Activated T-cell treated with anti-CD3 and anti-CD28 coated beads, Interleukin-2, amount 50 U/mL, for 4 hours (primary cell): ENCODE results near the gene LCE1C. TPM values are rescaled to one million over a fixed set of nuclear protein-coding genes. Genes with fewer than 3 reads are reported as not detected.

Experiments
- ATAC-seq, 2 donors: fragments of 200-7000 bp; cut with Tn5 transposase; one replicate each; pipeline ENCODE4 v1.10.0; 2021
- DNase-seq: peaks from one replicate; pipeline ENCODE4 v3.0.0-alpha.2; 2020
- H3K27me3 Mint-ChIP-seq: one replicate; pipeline ENCODE4 v1.8.0; 2021; ENCODE audit warnings: low read depth, mixed read lengths
- H3K36me3 Mint-ChIP-seq: one replicate; pipeline ENCODE4 v1.8.0; 2022; ENCODE audit warnings: mixed read lengths; ENCODE audit not compliant: insufficient read depth
- H3K4me1 Mint-ChIP-seq: one replicate; pipeline ENCODE4 v1.8.0; 2021; ENCODE audit warnings: low read depth, mixed read lengths
- H3K4me3 Mint-ChIP-seq: one replicate; pipeline ENCODE4 v1.8.0; 2021; ENCODE audit warnings: mild to moderate bottlenecking, moderate library complexity, mixed read lengths
- H3K9me3 Mint-ChIP-seq: one replicate; pipeline ENCODE4 v1.8.0; 2021; ENCODE audit warnings: mixed read lengths
- total RNA-seq, 3 donors: library from RNA; stranded (reverse); gene quantifications; one replicate each; pipeline ENCODE4 v1.2.1, GENCODE V29; 2021

The LCE1C gene
- total RNA-seq, 3 donors from 2014 or later = not detected

- DNase-seq (no peak), ATAC-seq (no peak)
- no peaks in the 10 kb centered on the region for H3K9me3 Mint-ChIP-seq
- H3K36me3 Mint-ChIP-seq = no peaks in the 10 kb centered on the region
- H3K4me3 Mint-ChIP-seq = no peak overlapping the region
- H3K27me3 Mint-ChIP-seq = peaks cover 35% of the 10 kb centered on the region
- no peaks in the 10 kb centered on the region for H3K4me1 Mint-ChIP-seq
Measured at GRCh38 chr1:152777510-152778137, 28.8 kb downstream of the LCE1C start.

- Mint-ChIP-seq H3K36me3 (no peaks in the 10 kb centered on the region), H3K9me3 (no peaks in the 10 kb centered on the region), H3K27me3 (peaks cover 31% of the 10 kb centered on the region), H3K4me3 (no peak overlapping the region), H3K4me1 (no peaks in the 10 kb centered on the region)
- DNase-seq = no peak
- no peak for ATAC-seq
Measured at GRCh38 chr1:152776361-152776760, 30.1 kb downstream of the LCE1C start.

- H3K4me3 Mint-ChIP-seq = no peak within 1 kb of the TSS
- no peaks in the 10 kb centered on the region for H3K36me3 Mint-ChIP-seq
- H3K27me3 Mint-ChIP-seq = peaks cover 30% of the 10 kb centered on the region
- H3K4me1 Mint-ChIP-seq = no peaks in the 10 kb centered on the region
- ATAC-seq = no peak
- DNase-seq = no peak
- H3K9me3 Mint-ChIP-seq = no peaks in the 10 kb centered on the region
Measured at GRCh38 chr1:152774875-152775274, 31.6 kb downstream of the LCE1C start, which contains the start of gene LCE1F. Gene LCE1F, plus strand, starts transcription at chr1:152775140. Its CDS starts 1,232 bp downstream, at chr1:152776372.

- no peak for ATAC-seq
- Mint-ChIP-seq H3K4me3 (no peak overlapping the region), H3K9me3 (no peaks in the 10 kb centered on the region), H3K36me3 (no peaks in the 10 kb centered on the region), H3K4me1 (no peaks in the 10 kb centered on the region), H3K27me3 (peaks cover 18% of the 10 kb centered on the region)
- DNase-seq = no peak
Measured at GRCh38 chr1:152770411-152770810, 36.0 kb downstream of the LCE1C start.

GRCh38 chr1:152768847-152769533 is 37.5 kb downstream of the LCE1C start:
- Mint-ChIP-seq H3K4me1 (no peaks in the 10 kb centered on the region), H3K4me3 (no peak overlapping the region), H3K27me3 (peaks cover 14% of the 10 kb centered on the region), H3K36me3 (no peaks in the 10 kb centered on the region), H3K9me3 (no peaks in the 10 kb centered on the region)
- no peak for ATAC-seq
- DNase-seq = no peak

DNA sequence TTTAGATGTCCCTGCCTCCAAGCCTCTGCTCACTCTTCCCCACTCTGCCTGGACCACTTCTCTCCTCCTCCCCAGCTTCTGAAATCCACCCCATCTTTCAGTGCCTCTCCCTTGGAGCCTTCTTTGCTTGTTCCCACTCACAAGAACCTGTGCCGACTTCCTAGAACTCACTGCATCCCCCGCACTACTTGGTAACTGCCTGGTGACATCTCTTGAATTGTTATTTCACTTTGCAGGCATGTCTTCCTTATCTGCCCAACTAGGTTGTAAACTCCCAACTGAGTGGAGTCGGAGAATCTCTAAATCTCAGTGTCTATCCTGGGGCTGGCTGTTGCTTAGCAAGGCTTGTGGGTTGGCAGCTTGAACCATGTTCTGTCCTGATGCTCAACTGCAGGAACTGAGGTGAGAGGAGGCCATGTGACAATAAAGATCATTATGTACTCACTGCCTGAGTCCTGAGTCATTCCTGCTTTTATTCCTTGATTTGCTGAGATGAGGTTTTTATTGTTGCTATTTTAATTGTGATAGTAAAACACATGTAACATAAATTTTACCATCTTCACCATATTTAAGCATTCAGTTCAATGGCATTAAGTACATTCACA is 44.7 kb downstream of the LCE1C start:
- H3K27me3 Mint-ChIP-seq = peaks cover 22% of the 10 kb centered on the region
- no peak overlapping the region for H3K4me3 Mint-ChIP-seq
- no peaks in the 10 kb centered on the region for H3K36me3 Mint-ChIP-seq
- ATAC-seq (no peak), DNase-seq (no peak)
- no peaks in the 10 kb centered on the region for H3K4me1 Mint-ChIP-seq
- no peaks in the 10 kb centered on the region for H3K9me3 Mint-ChIP-seq

DNA sequence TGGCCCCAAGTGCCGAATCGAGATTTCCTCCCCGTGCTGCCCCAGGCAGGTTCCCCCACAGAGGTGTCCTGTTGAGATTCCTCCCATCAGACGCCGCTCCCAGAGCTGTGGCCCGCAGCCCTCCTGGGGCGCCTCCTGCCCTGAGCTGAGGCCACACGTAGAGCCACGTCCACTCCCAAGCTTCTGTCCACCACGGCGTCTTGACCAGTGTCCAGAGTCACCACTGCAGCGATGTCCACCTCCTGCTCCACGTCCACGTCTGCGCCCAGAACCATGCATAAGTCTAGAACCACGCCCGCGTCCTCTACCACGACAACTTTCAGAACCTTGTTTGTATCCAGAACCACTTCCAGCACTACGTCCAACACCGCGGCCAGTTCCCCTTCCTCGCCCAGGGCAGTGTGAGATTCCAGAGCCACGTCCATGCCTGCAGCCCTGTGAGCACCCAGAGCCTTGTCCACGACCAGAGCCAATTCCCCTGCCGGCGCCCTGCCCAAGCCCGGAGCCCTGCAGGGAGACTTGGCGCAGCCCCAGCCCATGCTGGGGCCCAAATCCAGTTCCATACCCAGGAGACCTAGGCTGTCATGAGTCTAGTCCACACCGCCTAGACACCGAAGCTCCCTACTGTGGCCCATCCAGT is 45.8 kb downstream of the LCE1C start:
- no peaks in the 10 kb centered on the region for H3K4me1 Mint-ChIP-seq
- ATAC-seq = no peak
- H3K9me3 Mint-ChIP-seq = no peaks in the 10 kb centered on the region
- no peak for DNase-seq
- H3K36me3 Mint-ChIP-seq = no peaks in the 10 kb centered on the region
- no peak overlapping the region for H3K4me3 Mint-ChIP-seq
- peaks cover 25% of the 10 kb centered on the region for H3K27me3 Mint-ChIP-seq

DNA sequence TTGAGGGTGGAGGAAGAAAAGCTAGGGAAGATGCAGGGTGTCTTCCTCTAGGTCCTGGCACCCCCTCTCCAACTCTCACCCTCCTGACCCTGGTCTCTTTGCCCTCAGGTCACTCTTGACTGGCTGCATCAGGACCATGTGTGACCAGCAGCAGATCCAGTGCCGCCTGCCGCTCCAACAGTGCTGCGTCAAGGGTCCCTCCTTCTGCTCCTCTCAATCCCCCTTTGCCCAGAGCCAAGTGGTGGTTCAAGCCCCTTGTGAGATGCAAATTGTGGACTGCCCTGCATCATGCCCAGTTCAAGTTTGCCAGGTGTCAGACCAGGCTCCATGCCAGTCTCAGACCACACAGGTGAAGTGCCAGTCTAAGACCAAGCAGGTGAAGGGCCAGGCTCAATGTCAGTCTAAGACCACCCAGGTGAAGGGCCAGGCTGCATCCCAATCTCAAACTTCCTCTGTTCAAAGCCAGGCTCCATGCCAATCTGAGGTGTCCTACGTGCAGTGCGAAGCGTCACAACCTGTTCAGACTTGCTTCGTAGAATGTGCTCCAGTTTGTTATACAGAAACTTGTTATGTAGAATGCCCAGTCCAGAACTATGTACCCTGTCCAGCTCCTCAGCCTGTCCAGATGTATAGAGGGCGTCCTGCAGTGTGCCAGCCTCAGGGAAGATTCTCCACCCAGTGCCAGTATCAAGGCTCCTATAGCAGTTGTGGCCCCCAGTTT is 46.8 kb downstream of the LCE1C start:
- DNase-seq = no peak
- ATAC-seq = no peak
- H3K9me3 Mint-ChIP-seq = no peaks in the 10 kb centered on the region

GRCh38 chr1:152758636-152759035 is 47.8 kb downstream of the LCE1C start:
- DNase-seq (no peak), ATAC-seq (no peak)
- H3K9me3 Mint-ChIP-seq = no peaks in the 10 kb centered on the region
- H3K27me3 Mint-ChIP-seq = peaks cover 20% of the 10 kb centered on the region
- no peak overlapping the region for H3K4me3 Mint-ChIP-seq
- H3K4me1 Mint-ChIP-seq = no peaks in the 10 kb centered on the region
- no peaks in the 10 kb centered on the region for H3K36me3 Mint-ChIP-seq

More for the DNA sequence above, 46.8 kb downstream of the LCE1C start:
- Mint-ChIP-seq H3K4me3 (no peak overlapping the region), H3K27me3 (peaks cover 21% of the 10 kb centered on the region), H3K36me3 (no peaks in the 10 kb centered on the region), H3K4me1 (no peaks in the 10 kb centered on the region)

- no peaks in the 10 kb centered on the region for H3K9me3 Mint-ChIP-seq
- no peaks in the 10 kb centered on the region for H3K36me3 Mint-ChIP-seq
- no peak within 1 kb of the TSS for H3K4me3 Mint-ChIP-seq
- no peak for DNase-seq
- peaks cover 22% of the 10 kb centered on the region for H3K27me3 Mint-ChIP-seq
- ATAC-seq = no peak
- no peaks in the 10 kb centered on the region for H3K4me1 Mint-ChIP-seq
Measured at GRCh38 chr1:152757747-152758146, 48.7 kb downstream of the LCE1C start, which contains the start of gene KPRP. Gene KPRP, plus strand, starts transcription at chr1:152758025. Its CDS starts 1,564 bp downstream, at chr1:152759589.

GRCh38 chr1:152756872-152757271 is 49.6 kb downstream of the LCE1C start:
- DNase-seq (no peak), ATAC-seq (no peak)
- Mint-ChIP-seq H3K4me3 (no peak overlapping the region), H3K36me3 (no peaks in the 10 kb centered on the region), H3K4me1 (no peaks in the 10 kb centered on the region), H3K9me3 (no peaks in the 10 kb centered on the region), H3K27me3 (peaks cover 21% of the 10 kb centered on the region)
